Suprapubic skin (tissue), 4 donors: ENCODE data around the gene TMEM263. TPM values are rescaled to one million over a fixed set of nuclear protein-coding genes. Genes with fewer than 3 reads are reported as not detected.
"Not testable (repeated sequence)": the region's sequence is repeated elsewhere in the genome, so short reads cannot be mapped to it uniquely, and the experiment has no call there.

Source experiments
- DNase-seq, 2 donors: peaks; one replicate each; pipeline ENCODE4 v3.0.0-alpha.2; 2019; ENCODE audit warnings: low spot score in 2 of 2
- H3K27ac ChIP-seq: fragments of 200-600 bp; sonication (generic); one replicate; pipeline ENCODE4 v1.5.1; 2019
- H3K27me3 ChIP-seq: fragments of 200-600 bp; sonication (generic); one replicate; pipeline ENCODE4 v1.5.1; 2019
- H3K36me3 ChIP-seq: fragments of 200-600 bp; sonication (generic); one replicate; pipeline ENCODE4 v1.5.1; 2019
- H3K4me1 ChIP-seq: fragments of 200-600 bp; sonication (generic); one replicate; pipeline ENCODE4 v1.5.1; 2019
- H3K4me3 ChIP-seq: fragments of 200-600 bp; sonication (generic); one replicate; pipeline ENCODE4 v1.5.1; 2019; ENCODE audit warnings: mild to moderate bottlenecking
- H3K9me3 ChIP-seq: fragments of 200-600 bp; sonication (generic); one replicate; pipeline ENCODE4 v1.5.1; 2019
- CTCF ChIP-seq, 2 donors: fragments of 200-600 bp in 1 of 2; fragments of 450-650 bp in 1 of 2; sonication (generic) in 1 of 2; IDR thresholded peaks; one replicate each; pipeline ENCODE4 v1.5.1; 2016 to 2019; ENCODE audit warnings: antibody characterized with exemption in 2 of 2, mild to moderate bottlenecking in 1 of 2, moderate library complexity in 1 of 2
- EP300 ChIP-seq: sonication (generic); formaldehyde crosslinking; IDR thresholded peaks from one replicate; pipeline ENCODE4 v1.6.1; 2017; ENCODE audit warnings: antibody characterized with exemption
- POLR2A ChIP-seq, 2 donors: fragments of 450-650 bp; IDR thresholded peaks; one replicate each; pipeline ENCODE4 v1.6.1; 2017; ENCODE audit warnings: antibody characterized with exemption in 2 of 2, mild to moderate bottlenecking in 2 of 2, moderate library complexity in 2 of 2
- POLR2AphosphoS5 ChIP-seq, 3 donors: sonication (generic); formaldehyde crosslinking; IDR thresholded peaks; one replicate each; pipeline ENCODE4 v1.6.1; 2017; ENCODE audit warnings: antibody characterized with exemption in 3 of 3
- WGBS: methylation state at CpG from one replicate; pipeline ENCODE4 v1.1.5; 2018; 5-methylcytosine and 5-hydroxymethylcytosine counted together
- total RNA-seq, 4 donors: library from RNA; depleted of rRNA; stranded (reverse); fragments of >200 nt; gene quantifications; one replicate each; pipeline ENCODE4 v1.1.0, GENCODE V29; 2016

Gene TMEM263
- total RNA-seq, 4 donors from 2014 or later: 6.5 to 13.3 (median 11.9) TPM

DNA sequence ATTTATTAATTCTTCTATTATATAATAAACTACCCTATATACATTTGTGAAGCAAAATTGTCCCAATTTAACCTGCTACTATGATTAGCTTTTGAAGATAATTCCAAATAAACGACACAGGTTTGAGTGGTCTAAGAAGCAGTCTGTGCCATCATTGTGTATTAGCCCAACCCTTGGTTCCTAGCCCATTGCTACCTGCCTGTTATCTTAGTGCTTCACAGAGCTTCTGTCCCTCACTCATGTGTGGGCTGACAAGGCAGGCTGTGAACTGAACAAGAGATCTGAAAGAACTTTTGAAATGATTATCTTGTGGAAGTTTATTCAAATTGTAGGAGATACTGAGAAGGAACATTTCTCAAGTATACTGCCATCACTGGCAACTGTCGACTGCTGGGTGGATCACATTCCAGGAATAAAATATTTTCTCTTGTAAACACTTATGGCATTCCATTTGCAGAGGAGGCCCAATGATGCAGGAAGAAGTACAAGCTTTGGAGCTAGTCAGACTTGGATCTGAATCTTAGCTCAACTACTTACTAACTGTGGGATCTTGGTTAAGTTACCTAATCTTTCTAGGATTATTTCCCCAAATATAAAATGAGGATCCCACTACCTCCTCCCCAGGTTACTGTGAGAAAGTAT, 39.0 kb downstream of the TMEM263 start:
- WGBS: 40% methylated on average over 2 of the region's 2 CpGs
- Histone ChIP-seq H3K36me3 (peaks cover 8% of the 10 kb centered on the region), H3K4me1 (no peaks in the 10 kb centered on the region), H3K27me3 (no peaks in the 10 kb centered on the region), H3K9me3 (no peaks in the 10 kb centered on the region), H3K4me3 (no peak overlapping the region), H3K27ac (no peak overlapping the region)
- DNase-seq: no peak
- TF ChIP-seq POLR2AphosphoS5 (IDR thresholded peaks at IDR 0.05) (no peak), EP300 (no peak), CTCF (IDR thresholded peaks at IDR 0.05) (no peak), POLR2A (IDR thresholded peaks at IDR 0.05) (no peak)

GRCh38 chr12:106996102-106996501, 40.4 kb downstream of the TMEM263 start:
- H3K27me3 ChIP-seq, H3K27ac ChIP-seq, H3K9me3 ChIP-seq, H3K4me3 ChIP-seq, H3K4me1 ChIP-seq, DNase-seq: not testable (repeated sequence)
- H3K36me3 ChIP-seq: peaks cover 17% of the 10 kb centered on the region
- WGBS: 97% methylated on average over 5 of the region's 5 CpGs

GRCh38 chr12:106997916-106998315, 42.2 kb downstream of the TMEM263 start:
- DNase-seq: no peak
- TF ChIP-seq EP300 (no peak), CTCF (IDR thresholded peaks at IDR 0.05) (no peak), POLR2AphosphoS5 (IDR thresholded peaks at IDR 0.05) (no peak), POLR2A (IDR thresholded peaks at IDR 0.05) (no peak)
- Histone ChIP-seq H3K27ac (no peak overlapping the region), H3K4me1 (no peaks in the 10 kb centered on the region), H3K27me3 (no peaks in the 10 kb centered on the region), H3K4me3 (no peak overlapping the region), H3K9me3 (no peaks in the 10 kb centered on the region), H3K36me3 (peaks cover 19% of the 10 kb centered on the region)
- WGBS: 100% methylated on average over 1 of the region's 1 CpG

DNA sequence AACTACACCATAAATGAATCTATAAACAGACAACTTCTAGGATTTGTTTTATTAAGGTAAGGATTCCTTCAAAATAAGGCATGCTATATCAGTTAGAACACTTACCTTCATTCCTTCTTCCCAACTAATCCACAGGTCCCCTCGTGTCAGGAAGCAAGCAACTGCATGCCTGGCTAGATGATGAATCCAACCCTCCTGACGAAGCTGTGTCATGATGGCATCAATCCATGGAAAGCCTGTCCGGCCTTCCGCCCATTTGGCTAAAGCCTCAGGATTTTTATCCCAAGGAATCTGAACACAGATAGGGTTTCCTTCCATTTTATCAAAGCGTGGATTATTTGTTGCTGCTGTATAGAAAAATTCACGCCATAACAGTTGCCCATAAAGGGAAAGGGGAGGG, 43.7 kb downstream of the TMEM263 start:
- Histone ChIP-seq H3K27me3 (no peaks in the 10 kb centered on the region), H3K36me3 (peaks cover 19% of the 10 kb centered on the region), H3K9me3 (no peaks in the 10 kb centered on the region), H3K27ac (no peak overlapping the region), H3K4me3 (no peak overlapping the region), H3K4me1 (no peaks in the 10 kb centered on the region)
- TF ChIP-seq CTCF (IDR thresholded peaks at IDR 0.05) (no peak), POLR2A (IDR thresholded peaks at IDR 0.05) (no peak), POLR2AphosphoS5 (IDR thresholded peaks at IDR 0.05) (no peak), EP300 (no peak)
- no peak for DNase-seq
- 68% methylated on average over 6 of the region's 6 CpGs for WGBS

- H3K36me3 ChIP-seq: peaks cover 15% of the 10 kb centered on the region
- H3K4me1 ChIP-seq, DNase-seq, H3K27ac ChIP-seq, H3K4me3 ChIP-seq, H3K27me3 ChIP-seq, H3K9me3 ChIP-seq: not testable (repeated sequence)
- 86% methylated on average over 4 of the region's 4 CpGs for WGBS
Observed at GRCh38 chr12:107002665-107003064, 47.0 kb downstream of the TMEM263 start.

GRCh38 chr12:107007411-107007810, 51.7 kb downstream of the TMEM263 start:
- TF ChIP-seq POLR2AphosphoS5 (IDR thresholded peaks at IDR 0.05): no peak
- no peak for TF ChIP-seq EP300
- TF ChIP-seq POLR2A (IDR thresholded peaks at IDR 0.05): no peak
- TF ChIP-seq CTCF (IDR thresholded peaks at IDR 0.05): no peak
- Histone ChIP-seq H3K27me3 (no peaks in the 10 kb centered on the region), H3K4me3 (no peak overlapping the region), H3K4me1 (no peaks in the 10 kb centered on the region), H3K27ac (no peak overlapping the region), H3K9me3 (no peaks in the 10 kb centered on the region), H3K36me3 (no peaks in the 10 kb centered on the region)
- WGBS: 96% methylated on average over 4 of the region's 4 CpGs
- DNase-seq: no peak
